ENCODE data around the gene CFAP73.

Gene CFAP73

GRCh38 chr12:113142173-113142885 lies 7.2 kb upstream of the CFAP73 start:
- DNase-seq (ENCODE audit: low read depth) = no peak
- no peak for TF ChIP-seq CTCF (IDR thresholded peaks at IDR 0.05; ENCODE audit: low read depth, low read length, missing control alignments)
- H3K4me3 ChIP-seq (ENCODE audit: low read depth, low read length) = no peak overlapping the region

GRCh38 chr12:113142886-113143332 lies 6.6 kb upstream of the CFAP73 start:
- no peak for TF ChIP-seq CTCF (IDR thresholded peaks at IDR 0.05; ENCODE audit: low read depth, low read length, missing control alignments)
- DNase-seq (ENCODE audit: low read depth) = no peak

GRCh38 chr12:113143959-113144358 lies 5.6 kb upstream of the CFAP73 start:
- no peak overlapping the region for H3K4me3 ChIP-seq (ENCODE audit: low read depth, low read length)
- no peak for DNase-seq (ENCODE audit: low read depth)
- no peak for TF ChIP-seq CTCF (IDR thresholded peaks at IDR 0.05; ENCODE audit: low read depth, low read length, missing control alignments)

More at GRCh38 chr12:113142886-113143332, 6.6 kb upstream of the CFAP73 start:
- H3K4me3 ChIP-seq (ENCODE audit: low read depth, low read length) = no peak overlapping the region

GRCh38 chr12:113144806-113145205 lies 4.7 kb upstream of the CFAP73 start:
- no peak for TF ChIP-seq CTCF (IDR thresholded peaks at IDR 0.05; ENCODE audit: low read depth, low read length, missing control alignments)
- DNase-seq (ENCODE audit: low read depth) = no peak

GRCh38 chr12:113145720-113146551 lies 3.6 kb upstream of the CFAP73 start:
- no peak for TF ChIP-seq CTCF (IDR thresholded peaks at IDR 0.05; ENCODE audit: low read depth, low read length, missing control alignments)
- no peak overlapping the region for H3K4me3 ChIP-seq (ENCODE audit: low read depth, low read length)
- DNase-seq (ENCODE audit: low read depth) = no peak

More at GRCh38 chr12:113144806-113145205, 4.7 kb upstream of the CFAP73 start:
- H3K4me3 ChIP-seq (ENCODE audit: low read depth, low read length) = no peak overlapping the region

GRCh38 chr12:113146999-113147398 lies 2.5 kb upstream of the CFAP73 start:
- no peak for DNase-seq (ENCODE audit: low read depth)
- H3K4me3 ChIP-seq (ENCODE audit: low read depth, low read length) = no peak overlapping the region
- TF ChIP-seq CTCF (IDR thresholded peaks at IDR 0.05; ENCODE audit: low read depth, low read length, missing control alignments) = no peak
